ENCODE measurements around the gene FLYWCH2.

DNA sequence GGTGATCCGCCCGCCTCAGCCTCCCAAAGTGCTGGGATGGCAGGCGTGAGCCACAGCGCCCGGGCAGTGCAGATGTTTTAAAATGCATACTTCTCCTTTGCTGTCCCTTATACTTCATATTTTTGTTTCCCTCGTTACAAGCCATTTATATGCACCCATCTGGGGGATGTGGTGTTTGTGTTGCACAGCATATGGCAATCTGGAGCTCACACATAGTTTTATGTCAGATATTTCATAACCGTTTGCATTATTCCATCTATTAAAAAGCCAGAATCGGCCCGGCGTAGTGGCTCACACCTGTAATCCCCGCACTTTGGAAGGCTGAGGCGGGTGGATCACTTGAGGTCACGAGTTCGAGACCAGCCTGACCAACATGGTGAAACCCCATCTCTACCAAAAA lies 40.5 kb downstream of the FLYWCH2 start:
- TF ChIP-seq CTCF (conservative IDR thresholded peaks at IDR 0.05; ENCODE audit: low read depth in 2 of 2): no peak
- TF ChIP-seq CREB1 (CRISPR knock-in tag; IDR thresholded peaks at IDR 0.05; ENCODE audit: low read depth): no peak
- TF ChIP-seq, protein P1, sequence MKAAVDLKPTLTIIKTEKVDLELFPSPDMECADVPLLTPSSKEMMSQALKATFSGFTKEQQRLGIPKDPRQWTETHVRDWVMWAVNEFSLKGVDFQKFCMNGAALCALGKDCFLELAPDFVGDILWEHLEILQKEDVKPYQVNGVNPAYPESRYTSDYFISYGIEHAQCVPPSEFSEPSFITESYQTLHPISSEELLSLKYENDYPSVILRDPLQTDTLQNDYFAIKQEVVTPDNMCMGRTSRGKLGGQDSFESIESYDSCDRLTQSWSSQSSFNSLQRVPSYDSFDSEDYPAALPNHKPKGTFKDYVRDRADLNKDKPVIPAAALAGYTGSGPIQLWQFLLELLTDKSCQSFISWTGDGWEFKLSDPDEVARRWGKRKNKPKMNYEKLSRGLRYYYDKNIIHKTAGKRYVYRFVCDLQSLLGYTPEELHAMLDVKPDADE (IDR thresholded peaks at IDR 0.05): no peak
- no peak for TF ChIP-seq POLR2AphosphoS5 (IDR thresholded peaks at IDR 0.05; ENCODE audit: low read depth)
